HG03558 (cell line): Measurements from ENCODE around the gene TEPSIN.

ENCODE experiments used
- ATAC-seq: cut with Tn5 transposase; IDR thresholded peaks from one replicate; pipeline ENCODE4 v1.9.1; 2021; ENCODE audit warnings: moderate number of reproducible peaks; ENCODE audit not compliant: unreplicated experiment; ENCODE audit errors: extremely low read depth

TEPSIN gene

DNA sequence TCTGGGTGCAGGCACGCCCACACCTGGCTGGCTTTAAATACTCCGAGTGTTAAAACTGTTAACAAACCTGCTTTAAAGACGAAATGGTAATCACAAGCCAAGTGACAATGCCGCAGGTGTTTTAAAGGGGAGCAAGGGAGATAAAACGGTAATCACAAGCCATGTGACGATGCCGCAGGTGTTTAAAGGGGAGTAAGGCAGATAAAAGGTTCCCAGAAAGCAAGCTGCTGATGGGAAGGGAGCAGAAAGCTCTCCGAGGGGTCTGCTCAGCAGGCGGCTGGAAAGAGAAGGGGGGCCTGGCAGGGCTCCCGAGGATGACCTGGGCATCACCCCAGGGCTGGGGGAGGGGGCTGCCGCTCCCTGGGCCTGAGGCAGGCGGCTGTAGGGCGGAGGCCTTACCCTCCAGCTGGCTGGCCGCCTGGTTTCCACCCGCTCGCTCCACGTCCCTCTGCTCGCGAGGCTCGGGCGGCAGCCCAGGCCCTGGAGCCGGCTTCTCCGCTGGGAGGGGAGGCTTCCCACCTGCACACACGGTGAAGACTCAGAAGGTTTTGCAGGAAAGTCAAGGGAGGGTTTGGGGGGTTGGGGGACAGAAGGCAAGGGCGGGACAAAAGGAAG is 12.3 kb upstream of the TEPSIN start:
- no peak for ATAC-seq

DNA sequence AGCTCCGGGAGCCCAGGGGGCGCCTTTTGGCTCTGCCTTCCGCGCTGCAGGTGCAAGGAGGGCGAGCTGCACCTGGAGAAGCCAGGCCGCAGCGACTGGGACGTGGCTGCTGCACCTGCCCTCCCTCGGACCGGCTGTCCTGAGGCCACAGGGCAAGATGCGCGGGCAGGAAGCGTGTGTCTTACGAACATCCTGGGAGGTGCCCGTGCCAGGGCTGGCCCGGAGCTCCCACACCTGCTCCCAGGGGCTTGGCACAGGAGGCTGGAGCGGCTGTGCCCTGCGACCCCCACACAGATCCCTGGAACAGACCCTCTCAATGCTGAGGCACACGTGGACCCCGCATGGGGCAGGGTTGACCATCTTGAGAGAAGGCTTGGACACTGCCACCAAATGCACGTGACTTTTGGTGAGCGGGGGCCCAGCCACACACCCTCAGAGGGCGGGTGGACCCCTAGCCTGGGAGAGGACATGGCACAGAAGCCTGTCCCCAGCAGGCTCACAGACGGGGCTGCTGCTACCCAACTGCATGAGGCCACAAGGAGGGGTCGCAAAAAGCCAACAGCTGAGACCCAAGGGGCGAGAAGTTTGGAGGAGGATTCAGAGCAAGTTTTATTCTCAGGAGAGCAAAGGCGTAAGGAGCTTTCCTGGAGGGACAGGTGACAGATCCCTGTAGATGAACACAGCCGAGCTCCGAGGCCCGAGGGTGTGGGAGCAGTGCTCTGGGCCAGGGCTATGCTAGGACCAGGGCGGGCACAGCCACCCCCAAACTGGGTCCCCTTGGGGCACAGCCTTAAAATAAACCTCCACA is 11.6 kb upstream of the TEPSIN start:
- no peak for ATAC-seq

DNA sequence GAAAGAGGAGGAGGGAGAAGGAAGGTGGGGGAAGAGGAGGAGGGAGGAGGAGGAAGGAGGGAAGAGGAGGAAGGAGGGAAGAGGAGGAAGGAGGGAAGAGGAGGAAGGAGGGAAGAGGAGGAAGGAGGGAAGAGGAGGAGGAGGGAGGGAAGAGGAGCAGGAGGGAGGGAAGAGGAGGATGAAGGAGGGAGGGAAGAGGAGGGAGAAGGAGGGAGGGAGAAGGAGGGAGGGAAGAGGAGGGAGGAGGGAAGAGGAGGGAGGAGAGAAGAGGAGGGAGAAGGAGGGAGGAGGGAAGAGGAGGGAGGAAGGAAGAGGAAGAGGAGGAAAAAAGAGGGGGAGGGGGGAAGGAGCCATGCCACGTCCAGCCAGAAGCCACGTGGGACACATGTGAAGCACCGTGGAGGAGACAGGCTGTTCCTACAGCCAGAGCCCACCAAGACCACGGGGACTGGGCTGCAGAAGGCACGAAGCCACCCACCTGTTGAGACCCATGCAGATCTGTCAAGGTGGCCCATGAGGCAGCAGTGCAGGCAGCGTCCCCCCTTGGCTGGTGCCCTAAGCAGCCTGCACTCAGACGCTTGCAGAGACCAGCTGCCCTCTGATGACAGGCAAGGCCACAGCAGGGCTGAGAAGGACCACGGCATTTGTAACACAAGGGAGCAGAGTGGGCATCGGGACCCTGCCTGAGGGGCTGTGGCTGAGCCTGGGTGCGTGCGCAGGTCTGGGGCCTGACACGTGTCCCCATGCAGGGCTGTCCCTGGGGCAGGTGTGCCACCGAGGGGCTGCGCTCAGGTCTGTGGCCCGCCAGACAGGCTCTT is 10.6 kb upstream of the TEPSIN start:
- no peak for ATAC-seq

- no peak for ATAC-seq
Observed at GRCh38 chr17:81248649-81249048, 9.8 kb upstream of the TEPSIN start.

GRCh38 chr17:81247339-81247990 is 8.6 kb upstream of the TEPSIN start:
- ATAC-seq, result no peak

GRCh38 chr17:81246679-81247338 is 8.0 kb upstream of the TEPSIN start:
- no peak for ATAC-seq

- ATAC-seq, result no peak
Observed at GRCh38 chr17:81246343-81246670, 7.5 kb upstream of the TEPSIN start.

GRCh38 chr17:81245665-81246342 is 6.9 kb upstream of the TEPSIN start:
- no peak for ATAC-seq

- no peak for ATAC-seq
Observed at GRCh38 chr17:81245024-81245664, 6.3 kb upstream of the TEPSIN start.

GRCh38 chr17:81244358-81245023 is 5.6 kb upstream of the TEPSIN start:
- no peak for ATAC-seq

GRCh38 chr17:81243333-81243664 is 4.4 kb upstream of the TEPSIN start:
- no peak for ATAC-seq

DNA sequence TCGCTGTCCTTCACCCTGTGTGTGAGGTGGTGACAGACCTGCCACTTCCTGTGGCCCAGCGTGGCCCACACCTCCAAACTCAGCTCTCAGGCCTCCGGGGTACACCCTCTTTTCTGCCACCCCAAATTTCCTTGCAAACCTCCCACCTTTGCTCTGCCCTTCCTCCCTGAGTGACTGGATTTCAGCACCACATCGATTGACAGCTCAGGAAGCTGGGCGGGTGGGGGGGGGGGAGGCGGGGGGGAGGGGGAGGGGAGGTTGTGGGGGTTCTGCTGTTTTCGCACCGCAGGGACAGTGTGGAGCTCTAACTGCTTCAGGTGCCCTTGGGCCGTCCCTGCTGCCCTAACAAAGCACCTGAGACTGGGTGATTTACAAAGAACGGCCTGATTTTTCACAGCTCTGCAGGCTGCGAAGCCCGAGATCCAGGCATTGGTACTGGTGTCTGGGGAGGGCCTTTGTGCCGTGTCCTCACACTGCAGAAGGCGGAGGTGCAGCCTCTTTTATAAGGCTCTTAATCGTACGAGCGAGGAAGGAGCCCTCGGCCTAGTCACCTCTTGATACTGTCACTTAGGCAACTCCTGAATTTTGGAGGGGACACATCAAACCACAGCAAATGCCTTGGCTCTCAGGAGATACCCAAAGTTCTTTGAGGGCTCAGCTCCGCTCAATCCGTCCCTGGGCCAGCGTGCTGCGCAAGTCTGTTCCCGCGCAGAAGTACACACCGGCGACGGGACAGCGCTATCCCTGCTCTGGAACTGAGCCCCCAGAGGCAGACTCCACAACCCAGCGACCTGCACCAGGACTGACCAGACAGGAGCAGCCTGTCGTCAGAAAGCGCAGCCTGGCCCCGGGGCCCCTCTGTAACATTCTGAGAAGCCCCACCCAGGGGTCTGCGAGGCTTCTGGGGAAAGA is 3.8 kb upstream of the TEPSIN start:
- ATAC-seq, result no peak

DNA sequence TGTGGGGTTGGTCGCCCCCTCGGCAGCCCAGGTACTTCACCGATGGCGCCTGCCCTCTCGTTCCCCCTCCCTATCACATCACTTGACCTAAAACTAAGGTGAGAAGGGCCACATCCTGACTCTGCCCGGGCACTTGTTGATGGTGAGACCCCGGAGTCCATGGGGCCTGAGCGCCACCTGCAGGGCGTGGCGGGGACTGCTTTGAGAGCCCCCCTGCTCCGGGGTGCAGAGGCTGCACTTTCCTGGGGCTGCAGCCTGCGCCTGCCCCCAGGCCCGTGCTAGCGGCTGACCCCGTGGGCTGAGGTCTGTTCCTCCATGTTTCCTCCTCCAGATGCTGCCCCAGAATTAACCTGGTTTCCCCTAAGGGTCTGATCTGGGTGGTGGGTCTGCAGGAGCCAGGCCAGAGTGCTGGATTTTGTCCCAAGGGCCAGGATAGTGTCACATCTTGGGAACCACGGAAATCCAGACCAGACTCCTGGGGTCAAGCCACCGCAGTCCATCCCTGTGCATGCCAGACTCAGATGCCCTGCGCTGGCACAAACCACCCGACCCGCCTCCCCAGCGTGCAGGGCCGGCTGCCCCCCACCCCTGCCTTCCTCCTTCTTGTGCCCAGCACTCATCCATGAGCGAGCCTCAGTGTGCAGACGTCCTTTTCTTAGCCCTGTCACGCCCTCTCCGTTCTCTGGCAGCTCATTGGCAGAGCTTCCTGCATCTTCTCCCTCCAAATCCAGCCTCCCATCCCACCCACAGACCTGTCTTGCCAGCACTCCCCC is 3.0 kb upstream of the TEPSIN start:
- no peak for ATAC-seq

DNA sequence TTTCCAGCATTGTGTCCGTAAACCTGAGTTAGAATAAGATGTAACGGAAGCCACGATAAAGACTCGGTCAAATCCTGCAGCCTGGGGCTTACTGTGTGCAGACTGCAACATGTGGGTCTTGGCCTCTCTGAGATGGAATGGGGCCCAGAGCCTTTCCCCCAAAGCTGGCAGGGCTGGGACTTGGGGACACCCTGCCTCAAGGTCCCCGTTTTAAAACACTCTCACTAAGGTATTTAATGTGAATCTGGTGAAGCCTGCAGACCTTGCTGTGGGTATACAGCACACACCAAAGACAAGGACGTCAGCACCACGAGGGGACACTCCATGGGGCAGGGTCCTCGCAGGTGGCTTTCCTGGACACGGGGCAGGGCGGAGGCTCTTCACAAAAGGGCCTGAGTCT is 2.3 kb upstream of the TEPSIN start:
- no peak for ATAC-seq

GRCh38 chr17:81240761-81241160 is 1.9 kb upstream of the TEPSIN start:
- ATAC-seq, result no peak

GRCh38 chr17:81239714-81240555 is 1.1 kb upstream of the TEPSIN start:
- no peak for ATAC-seq
